A549 (cell line): Measurements from ENCODE around the gene TNFAIP2. TPM values are rescaled to one million over a fixed set of nuclear protein-coding genes. Genes with fewer than 3 reads are reported as not detected.

Experiments used
- ATAC-seq, 2 experiments: fragments of 200-7000 bp in 1 of 2; fragments of >200 bp in 1 of 2; cut with Nextera tagmentation in 1 of 2; cut with Tn5 transposase in 1 of 2; 3 replicates each; pipeline versions ENCODE4 v1.8.0 to v1.9.1; 2018 to 2020; ENCODE audit warnings: mild to moderate bottlenecking in 1 of 2, moderate library complexity in 1 of 2
- CTCF ChIA-PET: fragments of 300-600 bp; sonication (Branson Sonifier 250); formaldehyde crosslinking; extraction: SDS; loops from one replicate; lab custom pipeline; 2021; ENCODE audit warnings: antibody characterized with exemption, inconsistent platforms; lab: Yijun Ruan, JAX
- POLR2A ChIA-PET: fragments of 350-600 bp; formaldehyde crosslinking; extraction: SDS; loops from one replicate; lab custom pipeline; 2021; ENCODE audit warnings: antibody characterized with exemption, inconsistent platforms; lab: Yijun Ruan, JAX
- DNase-seq, 2 experiments: peaks; one replicate each; pipeline versions ENCODE4 v3.0.0 to v3.0.0-alpha.2; 2011 to 2016; ENCODE audit warnings: low read depth in 1 of 2, low spot score in 1 of 2
- FAIRE-seq: peaks from 2 replicates; lab custom pipeline; 2011; peaks lifted over from hg19 to GRCh38; lab: Jason Lieb, UNC
- H3K27ac ChIP-seq, 2 experiments: fragments of >200 bp; sonication (Bioruptor Twin); formaldehyde crosslinking; 3 replicates each; pipeline ENCODE4 v1.5.1; 2016 to 2017
- H3K4me1 ChIP-seq: fragments of >200 bp; sonication (Bioruptor Twin); formaldehyde crosslinking; 3 replicates; pipeline ENCODE4 v1.6.1; 2016
- H3K4me2 ChIP-seq: fragments of >200 bp; sonication (Bioruptor Twin); formaldehyde crosslinking; 3 replicates; pipeline ENCODE4 v1.6.1; 2016
- H3K4me3 ChIP-seq: fragments of >200 bp; sonication (Bioruptor Twin); formaldehyde crosslinking; 3 replicates; pipeline ENCODE4 v1.5.1; 2016
- H3K9me3 ChIP-seq: fragments of >200 bp; sonication (Bioruptor Twin); formaldehyde crosslinking; 3 replicates; pipeline ENCODE4 v1.6.1; 2016
- CEBPB ChIP-seq, 2 experiments: fragments of >200 bp in 1 of 2; sonication (Bioruptor Twin) in 1 of 2; formaldehyde crosslinking in 1 of 2; IDR thresholded peaks; 2 replicates each; pipeline ENCODE4 v1.6.1; 2012 to 2016
- CHD4 ChIP-seq: fragments of 200-600 bp; sonication (generic); IDR thresholded peaks from 2 replicates; pipeline ENCODE4 v1.6.1; 2016; ENCODE audit warnings: antibody characterized with exemption, mild to moderate bottlenecking, borderline replicate concordance
- EHF ChIP-seq: fragments of 250-450 bp; sonication (Bioruptor Pico); IDR thresholded peaks from 2 replicates; pipeline ENCODE4 v1.5.0; 2020; ENCODE audit warnings: mild to moderate bottlenecking
- EP300 ChIP-seq, 2 experiments: fragments of >200 bp; sonication (Bioruptor Twin); formaldehyde crosslinking; IDR thresholded peaks; 2 replicates in 1 of 2; 3 replicates in 1 of 2; pipeline ENCODE4 v1.6.1; 2016 to 2017
- GATA3 ChIP-seq: IDR thresholded peaks from 2 replicates; pipeline ENCODE4 v1.6.1; 2012; ENCODE audit warnings: borderline replicate concordance
- HDAC2 ChIP-seq: fragments of 200-600 bp; sonication (generic); IDR thresholded peaks from 2 replicates; pipeline ENCODE4 v1.6.1; 2016
- HOXB13 ChIP-seq: fragments of 250-450 bp; sonication (Bioruptor Pico); IDR thresholded peaks from 2 replicates; pipeline ENCODE4 v1.5.0; 2020; ENCODE audit warnings: low read depth, mild to moderate bottlenecking, moderate library complexity
- HOXB5 ChIP-seq: fragments of 250-450 bp; sonication (Bioruptor Pico); IDR thresholded peaks from 2 replicates; pipeline ENCODE4 v1.5.0; 2020; ENCODE audit warnings: mild to moderate bottlenecking, moderate library complexity
- JUN ChIP-seq, 2 experiments: fragments of >200 bp; sonication (Bioruptor Twin); formaldehyde crosslinking; IDR thresholded peaks; 2 replicates in 1 of 2; 3 replicates in 1 of 2; pipeline ENCODE4 v1.6.1; 2016 to 2017
- JUNB ChIP-seq: fragments of >200 bp; sonication (Bioruptor Twin); formaldehyde crosslinking; IDR thresholded peaks from 2 replicates; pipeline ENCODE4 v1.6.1; 2016
- MYC ChIP-seq: IDR thresholded peaks from 2 replicates; pipeline ENCODE4 v1.6.1; 2012; ENCODE audit warnings: mild to moderate bottlenecking, inconsistent platforms, low read length, improper control_type of control experiment, borderline replicate concordance
- SMC3 ChIP-seq: fragments of >200 bp; sonication (Bioruptor Twin); formaldehyde crosslinking; IDR thresholded peaks from 3 replicates; pipeline ENCODE4 v1.6.1; 2018; ENCODE audit warnings: inconsistent platforms
- TFCP2L1 ChIP-seq: fragments of 250-450 bp; sonication (Bioruptor Pico); IDR thresholded peaks from 2 replicates; pipeline ENCODE4 v1.5.0; 2021; ENCODE audit warnings: mild to moderate bottlenecking
- ZSCAN20 ChIP-seq: fragments of 250-450 bp; sonication (Bioruptor Pico); IDR thresholded peaks from 2 replicates; pipeline ENCODE4 v1.8.0; 2022; ENCODE audit warnings: mild to moderate bottlenecking, moderate library complexity
- WGBS: methylation state at CpG from one replicate; pipeline ENCODE4 v1.1.6; 2017; ENCODE audit errors: missing lambda C conversion rate; 5-methylcytosine and 5-hydroxymethylcytosine counted together
- polyA plus RNA-seq, 4 experiments: library from polyadenylated mRNA; depleted of rRNA in 3 of 4; stranded (reverse); fragments of >200 nt; fragmentation: RNase III in 1 of 4; extraction: RNeasy Plus Mini Kit Qiagen cat#74134 plus additional on column Dnase treatment in 1 of 4; gene quantifications; 2 replicates in 3 of 4; 3 replicates in 1 of 4; pipeline ENCODE4 v1.2.3, GENCODE V29; 2011 to 2017
- TF ChIP-seq, protein P1 (sequence below): fragments of >200 bp; sonication (Bioruptor Twin); formaldehyde crosslinking; IDR thresholded peaks from 3 replicates; pipeline ENCODE4 v1.6.1; 2016
- TF ChIP-seq, protein P2 (sequence below): fragments of 450-650 bp; IDR thresholded peaks from 2 replicates; pipeline ENCODE4 v1.6.1; 2014; ENCODE audit warnings: antibody characterized with exemption
- TF ChIP-seq, protein P3 (sequence below): IDR thresholded peaks from 2 replicates; pipeline ENCODE4 v1.6.1; 2012
- TF ChIP-seq, protein P4 (sequence below): IDR thresholded peaks from 2 replicates; pipeline ENCODE4 v1.6.1; 2012

TNFAIP2 gene
- polyA plus RNA-seq, 2 of the 4 experiments (the other 2 are of a cell fraction), result 222 to 254 TPM

DNA sequence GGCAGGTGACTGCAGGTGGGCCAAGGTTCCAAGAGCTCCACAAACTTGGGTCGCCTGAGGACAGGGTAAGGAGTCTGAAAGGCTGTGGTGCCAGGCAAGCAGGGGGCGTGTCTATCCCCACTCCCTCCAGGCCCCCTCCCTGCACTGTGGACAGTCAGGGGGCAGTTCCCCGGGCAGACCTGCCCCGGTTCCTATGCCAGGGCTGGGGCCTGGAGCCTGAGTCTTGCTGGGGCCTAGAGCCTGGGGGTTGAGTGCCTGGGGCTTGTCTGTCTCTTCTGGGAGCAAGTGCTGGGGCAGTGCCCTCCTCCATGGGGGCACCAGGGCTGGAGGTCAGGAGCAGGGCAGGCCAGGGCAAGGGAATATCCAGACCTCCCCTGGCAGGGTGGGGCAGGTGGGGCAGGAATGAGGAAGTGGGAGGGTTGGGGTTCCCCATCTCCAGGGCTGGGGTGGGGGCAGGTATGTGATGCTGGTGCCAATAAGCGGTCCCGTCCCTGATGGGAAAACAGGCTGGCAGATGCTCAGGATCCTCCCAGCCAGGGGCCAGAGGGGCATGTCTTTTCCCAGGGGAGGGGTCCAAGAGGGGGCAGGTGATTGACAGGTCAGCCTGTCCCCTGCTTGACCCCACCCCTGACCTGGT, 11.9 kb upstream of the TNFAIP2 start:
- peak in 1 of 2 experiments; percentile 92 for DNase-seq
- Histone ChIP-seq H3K4me3 (peak overlapping the region; percentile 27; the same call in 2 of the 3 replicates), H3K4me2 (peak overlapping the region; percentile 85), H3K9me3 (no peaks in the 10 kb centered on the region), H3K27ac (peak overlapping the region; percentile 86 to 98), H3K4me1 (peaks cover 91% of the 10 kb centered on the region)
- TF ChIP-seq TFCP2L1 (CRISPR knock-in tag) (no peak), CHD4 (no peak), HDAC2 (no peak), HOXB5 (CRISPR knock-in tag) (no peak), JUNB (no peak), SMC3 (0 out of 3 replicates have a peak, but pooled peaks have one; percentile 6), EP300 (IDR thresholded peaks at IDR 0.05) (peak; percentile 32 to 77; a peak in 2 of 5 replicates), MYC (no peak), GATA3 (peak; percentile 83), EHF (CRISPR knock-in tag) (peak; percentile 79; the same call in 1 of the 2 replicates), CEBPB (IDR thresholded peaks at IDR 0.05) (0 out of 4 replicates have a peak, but pooled peaks of 1 of the 2 experiments have one; percentile 39), ZSCAN20 (no peak), HOXB13 (CRISPR knock-in tag) (no peak), JUN (IDR thresholded peaks at IDR 0.05) (peak in 1 of 2 experiments; percentile 69; a peak in 4 of 5 replicates)
- TF ChIP-seq, protein P1, sequence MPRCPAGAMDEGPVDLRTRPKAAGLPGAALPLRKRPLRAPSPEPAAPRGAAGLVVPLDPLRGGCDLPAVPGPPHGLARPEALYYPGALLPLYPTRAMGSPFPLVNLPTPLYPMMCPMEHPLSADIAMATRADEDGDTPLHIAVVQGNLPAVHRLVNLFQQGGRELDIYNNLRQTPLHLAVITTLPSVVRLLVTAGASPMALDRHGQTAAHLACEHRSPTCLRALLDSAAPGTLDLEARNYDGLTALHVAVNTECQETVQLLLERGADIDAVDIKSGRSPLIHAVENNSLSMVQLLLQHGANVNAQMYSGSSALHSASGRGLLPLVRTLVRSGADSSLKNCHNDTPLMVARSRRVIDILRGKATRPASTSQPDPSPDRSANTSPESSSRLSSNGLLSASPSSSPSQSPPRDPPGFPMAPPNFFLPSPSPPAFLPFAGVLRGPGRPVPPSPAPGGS, result no peak
- TF ChIP-seq, protein P2, sequence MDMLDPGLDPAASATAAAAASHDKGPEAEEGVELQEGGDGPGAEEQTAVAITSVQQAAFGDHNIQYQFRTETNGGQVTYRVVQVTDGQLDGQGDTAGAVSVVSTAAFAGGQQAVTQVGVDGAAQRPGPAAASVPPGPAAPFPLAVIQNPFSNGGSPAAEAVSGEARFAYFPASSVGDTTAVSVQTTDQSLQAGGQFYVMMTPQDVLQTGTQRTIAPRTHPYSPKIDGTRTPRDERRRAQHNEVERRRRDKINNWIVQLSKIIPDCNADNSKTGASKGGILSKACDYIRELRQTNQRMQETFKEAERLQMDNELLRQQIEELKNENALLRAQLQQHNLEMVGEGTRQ, result no peak
- TF ChIP-seq, protein P3, sequence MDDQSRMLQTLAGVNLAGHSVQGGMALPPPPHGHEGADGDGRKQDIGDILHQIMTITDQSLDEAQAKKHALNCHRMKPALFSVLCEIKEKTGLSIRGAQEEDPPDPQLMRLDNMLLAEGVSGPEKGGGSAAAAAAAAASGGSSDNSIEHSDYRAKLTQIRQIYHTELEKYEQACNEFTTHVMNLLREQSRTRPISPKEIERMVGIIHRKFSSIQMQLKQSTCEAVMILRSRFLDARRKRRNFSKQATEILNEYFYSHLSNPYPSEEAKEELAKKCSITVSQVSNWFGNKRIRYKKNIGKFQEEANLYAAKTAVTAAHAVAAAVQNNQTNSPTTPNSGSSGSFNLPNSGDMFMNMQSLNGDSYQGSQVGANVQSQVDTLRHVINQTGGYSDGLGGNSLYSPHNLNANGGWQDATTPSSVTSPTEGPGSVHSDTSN, result peak; percentile 74
- TF ChIP-seq, protein P4, sequence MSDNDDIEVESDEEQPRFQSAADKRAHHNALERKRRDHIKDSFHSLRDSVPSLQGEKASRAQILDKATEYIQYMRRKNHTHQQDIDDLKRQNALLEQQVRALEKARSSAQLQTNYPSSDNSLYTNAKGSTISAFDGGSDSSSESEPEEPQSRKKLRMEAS, result peak; percentile 34; the same call in 1 of the 2 replicates
- 0% methylated on average over 3 of the region's 6 CpGs for WGBS
- no peak for FAIRE-seq
- ATAC-seq, result peak; percentile 2 to 50; a peak in 3 of 6 replicates
- POLR2A ChIA-PET, result no interaction called here
- CTCF ChIA-PET, result interaction anchor here (1.1 to 3.7 kb wide), 6 partner anchors 8 to 180 kb away, joined by 3 to 13 read pairs (median 4); partner anchors contain the start of gene TNFAIP2

DNA sequence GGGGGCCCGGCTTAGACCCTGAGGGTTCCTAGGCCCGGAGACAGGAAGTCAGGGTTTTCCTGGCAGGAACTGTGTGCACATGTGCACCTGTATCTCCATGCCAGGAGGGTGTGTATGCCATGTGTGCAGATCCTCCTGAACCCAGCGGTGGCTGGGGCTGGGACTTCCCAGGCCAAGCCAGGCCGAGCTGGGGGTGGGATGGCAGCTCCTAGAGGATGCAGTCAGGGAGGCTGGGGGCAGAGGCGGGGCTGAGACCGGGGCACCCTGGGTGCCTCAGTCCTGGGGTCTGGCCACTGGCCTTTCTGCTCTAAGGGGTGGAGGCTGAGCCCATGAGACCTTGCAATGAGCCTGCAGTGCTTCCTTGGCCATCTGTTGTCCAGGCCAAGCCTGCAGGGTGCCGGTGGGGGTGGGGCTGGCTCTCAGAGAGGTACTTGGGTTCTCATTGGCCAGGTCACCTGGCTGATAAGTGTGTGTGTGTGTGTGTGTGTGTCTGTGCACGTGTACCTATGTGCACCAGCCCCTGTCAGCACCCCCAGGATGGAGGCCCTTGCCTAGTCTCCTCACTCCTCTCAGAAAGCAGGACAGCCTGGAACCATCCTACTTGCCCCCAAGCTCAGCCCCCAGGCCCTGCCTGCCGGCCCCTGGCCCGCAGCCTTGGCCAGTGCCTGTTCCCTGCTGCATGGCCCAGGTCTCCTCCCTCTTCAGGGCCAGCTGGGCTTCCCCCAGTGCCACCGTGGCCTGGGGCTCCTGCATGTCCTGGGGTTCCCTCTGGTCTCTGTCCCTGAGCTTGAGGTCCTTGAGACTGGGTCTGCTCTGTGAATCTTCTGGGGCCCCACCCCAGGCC, 10.6 kb upstream of the TNFAIP2 start:
- Histone ChIP-seq H3K4me2 (peak overlapping the region; percentile 85), H3K27ac (peak overlapping the region; percentile 86 to 98), H3K4me1 (peaks cover 93% of the 10 kb centered on the region), H3K9me3 (no peaks in the 10 kb centered on the region), H3K4me3 (no peak overlapping the region)
- POLR2A ChIA-PET, result interaction anchor here (1.1 kb wide), 1 partner anchor 9 kb away, joined by 3 read pairs; no protein-coding TSS in a partner anchor
- CTCF ChIA-PET, result interaction anchor here (0.8 to 3.7 kb wide), 7 partner anchors 8 to 193 kb away, joined by 3 to 13 read pairs (median 4); partner anchors contain the start of gene TNFAIP2
- TF ChIP-seq TFCP2L1 (CRISPR knock-in tag) (no peak), EHF (CRISPR knock-in tag) (0 out of 2 replicates have a peak, but pooled peaks have one; percentile 6)
- TF ChIP-seq, protein P4, result peak; percentile 48
- DNase-seq (peak in 1 of 2 experiments; percentile 66), ATAC-seq (peak in 1 of 2 experiments; percentile 2; a peak in 3 of 6 replicates), FAIRE-seq (no peak)
- WGBS, result 39% methylated on average over 8 of the region's 11 CpGs
